ENCODE data around the gene TMEM134. TPM values are rescaled to one million over a fixed set of nuclear protein-coding genes. Genes with fewer than 3 reads are reported as not detected.

Gene TMEM134, protein sequence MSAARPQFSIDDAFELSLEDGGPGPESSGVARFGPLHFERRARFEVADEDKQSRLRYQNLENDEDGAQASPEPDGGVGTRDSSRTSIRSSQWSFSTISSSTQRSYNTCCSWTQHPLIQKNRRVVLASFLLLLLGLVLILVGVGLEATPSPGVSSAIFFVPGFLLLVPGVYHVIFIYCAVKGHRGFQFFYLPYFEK
- total RNA-seq, result 28.4 and 30.1 TPM in 2 replicates

DNA sequence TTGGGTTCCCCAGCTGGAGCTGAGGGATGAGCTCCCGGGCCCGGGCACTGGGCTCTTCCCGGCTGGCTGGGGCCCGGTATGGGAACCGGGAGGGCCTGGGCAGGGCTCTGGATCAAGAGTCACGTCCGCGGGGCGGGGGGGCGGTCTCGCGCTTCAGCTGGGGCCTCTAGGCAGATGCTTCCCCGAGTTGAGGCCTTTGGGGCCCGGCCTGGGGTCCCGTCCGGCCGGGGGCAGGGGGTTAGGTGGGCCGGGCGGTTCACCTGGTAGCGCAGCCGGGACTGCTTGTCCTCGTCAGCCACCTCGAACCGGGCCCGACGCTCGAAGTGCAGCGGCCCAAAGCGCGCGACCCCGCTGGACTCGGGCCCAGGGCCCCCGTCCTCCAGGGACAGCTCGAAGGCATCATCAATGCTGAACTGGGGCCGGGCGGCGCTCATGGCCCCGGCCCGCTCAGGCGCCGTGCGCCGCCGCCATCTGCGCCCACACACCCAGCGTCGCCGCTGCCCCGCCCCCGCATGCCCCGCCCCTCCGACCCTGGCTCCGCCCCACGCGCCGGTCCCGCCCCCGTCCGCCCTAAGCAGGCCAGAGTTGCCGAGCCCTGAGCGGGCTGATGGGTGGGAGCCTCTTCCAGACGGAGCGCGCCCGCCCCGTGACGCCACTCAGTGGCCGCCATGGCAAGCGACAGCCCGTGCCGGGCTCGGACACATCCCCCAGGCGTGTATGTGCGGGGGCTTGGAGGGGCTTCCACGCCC is at the start of gene TMEM134:
Gene TMEM134, minus strand, starts transcription at position 493 of the 749 bp plus-strand sequence. Its CDS starts 59 bp downstream, at position 434.

DNA sequence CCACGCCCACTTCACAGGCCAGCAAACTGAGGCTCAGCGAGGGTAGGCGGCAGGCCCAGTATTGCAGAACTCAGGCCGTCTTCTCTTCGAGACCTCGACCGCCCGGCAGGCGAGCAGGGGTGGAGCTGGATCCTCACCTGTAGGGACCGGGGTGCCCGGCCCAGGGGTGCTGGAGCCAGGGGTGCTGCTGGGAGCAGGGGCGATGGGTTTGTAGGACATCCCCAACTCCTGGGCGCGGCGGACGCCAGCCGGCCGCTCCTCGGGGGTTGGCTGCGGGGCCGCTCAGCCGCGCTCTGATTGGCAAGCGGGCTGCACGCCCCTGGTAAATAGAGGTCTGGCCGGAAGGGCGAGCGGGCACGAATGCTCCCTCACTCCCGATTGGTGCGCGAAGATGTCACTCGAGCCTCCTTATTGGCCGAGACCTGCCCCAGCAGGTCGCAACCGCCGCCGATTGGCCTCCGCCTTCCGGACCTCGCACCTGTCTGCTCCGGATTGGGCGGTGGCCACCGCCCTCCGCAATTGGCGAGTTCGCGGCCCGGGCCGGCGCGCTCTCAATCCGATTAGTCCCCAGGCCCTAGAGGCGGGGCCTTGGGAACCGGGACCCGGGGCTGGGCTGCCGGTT is 38.9 kb upstream of the TMEM134 start, which contains the start of gene CDK2AP2:
Gene CDK2AP2, minus strand, starts transcription at position 299 of the 622 bp plus-strand sequence. Its CDS starts 80 bp downstream, at position 219.

DNA sequence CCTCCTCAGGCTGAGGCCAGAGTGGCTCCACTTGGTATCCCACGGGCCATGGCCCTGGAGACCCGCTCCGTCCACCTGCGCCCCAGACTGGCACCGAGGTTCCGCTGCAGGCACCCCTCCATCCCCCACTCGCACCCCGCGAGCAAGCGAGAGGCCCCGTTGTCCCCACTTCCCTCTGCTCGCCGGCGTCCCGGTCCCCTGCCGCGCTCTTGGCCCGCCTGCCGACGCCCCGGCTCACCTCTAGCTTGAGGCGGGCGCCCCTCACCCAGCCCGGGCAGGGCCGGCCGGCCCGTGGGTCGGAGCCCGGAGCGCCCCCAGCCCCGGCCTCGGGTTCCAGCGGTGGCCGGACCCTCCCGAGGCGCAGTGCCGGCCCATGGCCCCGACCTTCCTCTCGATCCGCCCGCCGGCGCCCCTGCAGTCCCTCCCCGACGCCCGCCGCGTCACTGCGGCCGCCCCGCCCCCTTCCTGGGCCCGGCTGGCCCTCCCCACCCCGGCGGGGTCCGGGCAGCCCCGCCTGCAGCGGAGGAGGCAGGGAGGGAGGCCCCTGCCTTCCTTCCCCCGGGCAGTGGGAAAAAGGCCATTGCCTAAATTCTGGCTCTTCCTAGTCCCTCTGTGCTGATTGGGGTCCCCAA is 36.0 kb upstream of the TMEM134 start, which contains the start of gene PITPNM1:
Gene PITPNM1, minus strand, starts transcription at position 414 of the 632 bp plus-strand sequence. CDS start 1,183 bp downstream, outside the sequence.

DNA sequence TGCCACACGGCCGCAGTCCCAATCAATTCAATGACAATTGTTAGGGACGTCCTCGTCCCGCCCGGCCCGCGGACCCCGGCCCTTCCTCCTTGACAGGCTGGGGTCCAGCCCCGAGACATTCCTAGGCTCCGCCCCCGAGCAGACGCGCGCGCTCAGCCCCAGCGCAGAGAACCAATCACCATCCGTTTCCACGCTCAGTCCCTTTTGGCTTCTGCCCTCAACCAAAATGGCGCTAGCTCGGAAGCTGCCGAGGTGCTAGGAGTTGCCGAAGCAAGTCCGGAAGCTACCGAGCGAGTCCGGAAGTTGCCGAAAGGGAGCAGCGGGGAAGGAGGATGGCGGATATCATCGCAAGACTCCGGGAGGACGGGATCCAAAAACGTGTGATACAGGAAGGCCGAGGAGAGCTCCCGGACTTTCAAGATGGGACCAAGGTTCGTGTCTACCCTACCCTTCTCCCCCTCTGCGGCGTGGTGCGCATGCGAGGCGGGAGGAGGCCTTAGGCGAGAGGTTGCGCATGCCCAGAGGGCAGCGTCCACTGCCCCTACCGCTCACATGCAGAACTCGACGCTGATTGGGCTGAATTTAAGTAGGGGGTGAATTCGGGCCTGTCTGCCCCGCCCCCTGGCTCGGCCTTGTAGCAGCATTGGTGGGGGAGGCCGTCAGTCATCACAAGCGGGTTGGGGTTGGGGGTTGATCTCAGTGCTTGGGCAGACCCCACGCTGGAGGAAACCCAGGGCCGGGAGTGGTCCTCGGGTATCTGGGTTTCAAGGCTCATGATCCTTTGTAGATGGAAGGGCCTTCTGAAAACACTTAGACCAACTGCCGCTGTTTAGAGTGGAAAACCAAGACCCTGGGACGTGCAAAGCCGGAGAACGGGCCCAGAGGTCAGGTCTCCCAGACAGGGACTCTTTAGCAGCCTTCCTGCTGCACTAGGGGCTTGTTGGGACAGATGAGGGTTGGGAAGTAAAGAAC is 14.1 kb upstream of the TMEM134 start, which contains the start of gene AIP:
Gene AIP, plus strand, starts transcription at position 200 of the 972 bp plus-strand sequence. Its CDS starts 133 bp downstream, at position 333.

DNA sequence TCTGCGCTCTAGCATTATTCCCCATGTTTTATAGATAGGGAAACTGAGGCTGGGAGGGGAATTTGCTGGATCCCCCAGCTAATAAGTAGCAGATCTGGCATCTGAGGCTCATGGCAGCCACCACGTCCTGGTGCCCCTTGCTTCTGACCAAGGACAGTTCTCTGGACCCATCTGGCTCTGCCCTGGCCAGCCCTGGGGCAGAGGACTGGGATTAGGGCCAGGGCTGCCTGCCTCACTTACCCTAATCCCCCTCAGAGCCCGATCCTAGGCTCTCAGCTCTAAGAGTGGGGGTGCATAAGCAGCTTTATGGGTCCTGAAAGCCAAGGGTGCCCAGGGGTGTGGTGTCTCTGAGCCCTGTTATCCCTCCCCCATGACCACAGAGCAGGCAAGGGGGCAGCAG is 14.0 kb downstream of the TMEM134 start, which contains the start of gene CABP4:
Gene CABP4, plus strand, starts transcription at position 301 of the 400 bp plus-strand sequence. Its CDS starts 70 bp downstream, at position 371.

DNA sequence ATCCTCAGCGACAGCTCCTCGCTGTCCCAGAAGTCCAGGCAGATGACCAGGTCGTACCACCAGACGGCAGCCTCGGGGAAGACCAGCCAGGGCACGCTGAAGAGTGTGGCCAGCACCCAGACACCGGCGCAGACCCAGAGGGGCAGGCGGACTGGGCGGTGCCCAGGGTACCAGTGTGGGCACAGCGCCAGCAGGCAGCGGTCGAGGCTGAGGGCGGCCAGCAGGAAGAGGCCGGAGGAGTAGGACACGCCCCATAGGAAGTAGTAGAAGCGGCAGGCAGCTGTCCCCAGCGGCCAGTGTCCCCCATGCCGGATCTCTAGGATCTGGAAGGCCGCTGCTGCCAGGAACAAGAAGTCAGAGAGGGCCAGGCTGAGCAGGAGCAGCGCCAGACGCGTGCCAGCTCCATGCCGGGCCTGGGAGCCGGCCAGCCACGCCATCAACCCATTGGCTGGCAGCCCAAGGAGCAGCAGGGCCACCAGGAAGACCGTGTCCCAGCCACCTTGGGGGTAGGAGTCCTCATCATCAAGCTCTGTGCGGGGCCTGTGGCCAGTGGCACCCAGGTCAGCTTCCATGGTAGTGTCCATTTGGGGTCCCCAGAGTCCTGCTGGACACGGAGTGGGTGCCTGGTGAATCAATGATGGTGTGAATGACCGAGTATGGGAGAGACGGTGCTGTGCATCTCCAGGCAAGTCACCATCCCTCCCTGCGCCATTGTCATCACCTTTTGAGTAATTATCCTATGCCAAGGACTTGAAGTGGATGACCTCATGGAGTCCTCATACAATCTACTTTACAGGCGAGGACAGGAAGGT is 16.7 kb downstream of the TMEM134 start, which contains the start of gene GPR152:
Gene GPR152, minus strand, starts transcription at position 589 of the 812 bp plus-strand sequence. Its CDS starts 5 bp downstream, at position 584.

DNA sequence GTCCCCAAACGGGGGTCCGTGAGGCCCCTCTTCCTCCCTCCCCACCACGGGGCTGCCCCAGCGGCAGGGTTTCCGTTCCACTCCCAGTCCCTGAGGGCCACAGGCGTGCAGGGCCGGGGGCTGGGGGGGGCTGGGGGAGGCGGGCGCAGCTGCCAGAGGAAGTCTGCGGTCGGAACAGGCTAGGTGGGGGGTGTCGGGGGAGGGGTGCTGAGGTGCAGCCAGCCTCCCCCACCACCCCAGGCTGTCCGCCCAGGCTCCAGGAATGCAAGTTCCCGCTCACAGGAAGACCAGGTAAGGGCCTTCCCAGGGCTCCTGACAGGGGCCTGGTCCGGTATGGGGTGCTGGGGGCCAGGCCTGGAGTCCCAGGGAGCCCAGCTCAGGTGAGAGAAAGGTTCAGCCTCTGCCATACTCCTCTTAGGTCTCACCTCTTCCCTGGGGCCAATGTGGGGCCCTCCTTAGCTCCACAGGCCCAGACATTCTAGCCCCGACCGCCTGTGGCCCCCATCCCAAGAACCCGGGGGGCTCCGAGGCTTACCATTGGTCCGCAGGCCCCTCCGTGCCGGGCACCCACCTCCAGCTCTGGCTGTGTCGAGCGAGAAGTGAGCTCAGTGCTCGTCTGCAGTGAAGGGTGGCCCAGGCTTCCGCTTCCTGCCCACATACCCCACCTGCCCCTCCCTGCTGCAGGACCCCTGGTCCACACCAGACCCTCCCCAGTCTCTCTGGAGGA is 31.8 kb downstream of the TMEM134 start, which contains the start of gene PTPRCAP:
Gene PTPRCAP, minus strand, starts transcription at position 601 of the 727 bp plus-strand sequence. Its CDS starts 63 bp downstream, at position 538.

DNA sequence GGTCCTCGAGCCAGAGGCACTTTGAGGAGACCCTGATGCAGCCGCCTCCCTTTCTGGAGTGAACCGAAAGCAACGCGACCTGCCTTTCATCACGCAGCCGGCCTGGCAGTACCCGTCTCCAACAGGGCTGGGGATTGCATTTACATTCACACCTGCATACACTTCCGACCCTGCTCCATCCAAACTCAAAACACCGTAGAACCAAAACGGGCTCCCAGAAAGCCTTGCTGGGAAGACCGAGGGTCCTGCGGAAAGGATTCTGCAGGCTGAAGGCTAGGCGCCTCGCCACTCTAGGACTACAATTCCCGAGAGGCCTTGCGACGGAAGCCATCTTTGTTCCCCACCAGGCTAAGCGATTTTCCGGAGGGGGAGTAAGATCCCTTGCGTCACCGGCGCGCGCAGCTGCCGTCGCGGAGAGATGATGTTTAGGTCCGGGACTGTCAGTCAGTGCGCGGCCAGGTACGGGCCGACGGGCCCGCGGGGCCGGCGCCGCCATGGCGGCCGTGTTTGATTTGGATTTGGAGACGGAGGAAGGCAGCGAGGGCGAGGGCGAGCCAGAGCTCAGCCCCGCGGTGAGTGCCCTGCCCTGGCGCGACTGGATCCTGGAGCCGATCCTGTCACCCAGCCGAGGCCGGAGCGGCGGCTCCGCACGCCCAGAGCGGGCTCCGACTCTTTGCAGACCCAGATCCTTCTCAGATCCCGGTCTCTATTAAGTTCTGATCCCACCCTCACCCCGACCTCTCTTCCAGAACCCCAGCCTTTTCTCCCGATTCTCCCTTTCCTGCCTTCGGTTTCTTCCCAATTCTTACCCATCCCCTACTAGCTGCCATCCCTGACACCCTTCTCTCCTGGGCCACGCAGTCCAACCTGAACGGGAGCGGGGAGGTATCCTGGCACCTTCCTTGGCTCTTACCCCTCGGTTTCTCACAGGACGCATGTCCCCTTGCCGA is 40.7 kb downstream of the TMEM134 start, which contains the start of gene RPS6KB2:
Gene RPS6KB2, plus strand, starts transcription at position 443 of the 950 bp plus-strand sequence. Its CDS starts 52 bp downstream, at position 495.

DNA sequence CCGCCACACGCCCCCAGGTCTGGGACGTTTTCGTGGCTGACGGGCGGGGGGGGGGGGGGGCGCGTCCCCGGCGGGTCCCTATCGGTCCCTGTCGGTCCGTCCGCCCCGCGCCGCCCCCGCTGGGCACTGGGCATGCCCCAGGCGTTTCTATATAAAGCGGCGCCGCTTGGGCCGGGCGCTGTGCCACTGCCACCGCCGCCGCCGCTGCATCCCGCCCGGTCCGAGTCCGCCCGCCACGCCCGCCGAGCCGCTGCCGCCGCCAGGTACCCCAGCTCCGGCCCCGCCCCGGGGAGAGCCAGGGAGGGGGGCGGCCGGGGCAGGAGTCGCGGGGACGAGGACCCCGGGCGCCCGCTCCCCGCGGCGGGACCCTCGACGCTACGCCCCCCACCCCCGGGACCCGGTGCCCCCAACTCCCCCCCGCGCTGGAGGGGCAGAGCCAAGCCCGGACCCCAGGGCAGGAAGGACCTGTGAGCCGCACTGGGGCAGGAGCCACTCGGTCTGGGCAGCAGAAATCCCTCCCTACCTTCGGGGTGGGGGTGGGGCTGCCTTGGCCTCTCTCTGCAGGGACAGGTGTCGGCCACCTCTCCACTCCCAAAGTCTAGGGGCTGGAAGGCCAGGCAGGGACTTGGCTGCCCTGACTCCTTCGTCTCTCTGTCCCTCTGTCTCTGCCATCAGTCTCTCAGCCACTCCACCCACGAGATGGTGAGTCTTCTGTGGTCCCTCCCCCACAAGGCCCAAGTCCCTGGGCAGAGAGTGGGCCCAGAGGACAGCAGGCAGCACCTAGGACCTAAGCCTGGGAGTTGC is 53.3 kb downstream of the TMEM134 start, which contains the start of gene CARNS1:
Gene CARNS1, plus strand, starts transcription at position 178 of the 804 bp plus-strand sequence. Its CDS starts 522 bp downstream, at position 700.

Other genes with a start within 250 kb of the TMEM134 start
- gene GRK2, start 202.8 kb downstream of the TMEM134 start, total RNA-seq, result 34.7 and 37.3 TPM in 2 replicates
- 30.0 and 34.2 TPM in 2 replicates for gene ANKRD13D, start 179.9 kb downstream of the TMEM134 start, total RNA-seq
- gene SSH3, start 165.7 kb downstream of the TMEM134 start, total RNA-seq, result 14.3 and 15.6 TPM in 2 replicates
- 31.8 and 50.0 TPM in 2 replicates for gene POLD4, start 115.7 kb downstream of the TMEM134 start, total RNA-seq
- 2.8 and 3.9 TPM in 2 replicates for gene CLCF1, start 95.7 kb downstream of the TMEM134 start, total RNA-seq
- gene RAD9A, start 77.3 kb downstream of the TMEM134 start, total RNA-seq, result 7.3 and 7.6 TPM in 2 replicates
- gene PPP1CA, start 67.4 kb downstream of the TMEM134 start, total RNA-seq, result 159 and 215 TPM in 2 replicates
- not detected in 2 replicates for gene TBC1D10C, start 65.2 kb downstream of the TMEM134 start, total RNA-seq
- gene CARNS1, start 53.6 kb downstream of the TMEM134 start, total RNA-seq, result under 0.01 and 0.12 TPM in 2 replicates
- gene RPS6KB2, start 40.8 kb downstream of the TMEM134 start, total RNA-seq, result 37.1 and 68.3 TPM in 2 replicates
- gene PTPRCAP, start 31.6 kb downstream of the TMEM134 start, total RNA-seq, result 0.44 and 0.62 TPM in 2 replicates
- 110 and 138 TPM in 2 replicates for gene CORO1B, start 25.8 kb downstream of the TMEM134 start, total RNA-seq
- gene GPR152, start 16.5 kb downstream of the TMEM134 start, total RNA-seq, result not detected in 2 replicates
- gene CABP4, start 13.9 kb downstream of the TMEM134 start, total RNA-seq, result not detected in 2 replicates
- gene AIP, start 13.8 kb upstream of the TMEM134 start, total RNA-seq, result 63.2 and 102 TPM in 2 replicates
- gene PITPNM1, start 36.1 kb upstream of the TMEM134 start, total RNA-seq, result 12.1 and 16.5 TPM in 2 replicates
- gene CDK2AP2, start 38.9 kb upstream of the TMEM134 start, total RNA-seq, result 14.7 and 30.4 TPM in 2 replicates
- gene CABP2, start 54.2 kb upstream of the TMEM134 start, total RNA-seq, result not detected in 2 replicates
- 596 and 840 TPM in 2 replicates for gene GSTP1, start 114.6 kb upstream of the TMEM134 start, total RNA-seq
- gene NDUFV1, start 137.7 kb upstream of the TMEM134 start, total RNA-seq, result 168 and 191 TPM in 2 replicates
- gene NUDT8, start 160.7 kb upstream of the TMEM134 start, total RNA-seq, result 7.5 and 8.7 TPM in 2 replicates
- not detected in 2 replicates for gene TBX10, start 170.5 kb upstream of the TMEM134 start, total RNA-seq
- not detected in 2 replicates for gene ACY3, start 181.5 kb upstream of the TMEM134 start, total RNA-seq
- gene ALDH3B2, start 205.4 kb upstream of the TMEM134 start, total RNA-seq, result not detected in 2 replicates

All from uterine smooth muscle cell (primary cell).